K562 (cell line): Measurements from ENCODE around the gene TFAP2A. TPM values are rescaled to one million over a fixed set of nuclear protein-coding genes. Genes with fewer than 3 reads are reported as not detected.

Experiments
- BRCA1 ChIP-seq, 2 experiments: fragments of 450-650 bp in 1 of 2; sonication (generic) in 1 of 2; formaldehyde crosslinking in 1 of 2; IDR thresholded peaks; 2 replicates each; pipeline versions ENCODE4 v1.5.0 to v1.6.1; 2017 to 2020; ENCODE audit warnings: mild to moderate bottlenecking in 1 of 2, missing genetic modification reagents in 1 of 2
- CHAMP1 ChIP-seq: fragments of 450-650 bp; IDR thresholded peaks from 2 replicates; pipeline ENCODE4 v1.6.1; 2016; ENCODE audit warnings: mild to moderate bottlenecking
- CHD4 ChIP-seq: fragments of 200-600 bp; sonication (generic); IDR thresholded peaks from 3 replicates; pipeline ENCODE4 v1.6.1; 2012; ENCODE audit warnings: low read depth, mild to moderate bottlenecking, mixed read lengths, low read length, inconsistent platforms; ENCODE audit not compliant: insufficient read depth, insufficient replicate concordance, poor library complexity, severe bottlenecking
- EHMT2 ChIP-seq: fragments of 450-650 bp; IDR thresholded peaks from 2 replicates; pipeline ENCODE4 v1.6.1; 2018; ENCODE audit warnings: antibody characterized with exemption
- FOS ChIP-seq: IDR thresholded peaks from 3 replicates; pipeline ENCODE4 v1.6.1; 2011; ENCODE audit not compliant: insufficient read length; ENCODE audit errors: extremely low read depth
- GABPB2 ChIP-seq: fragments of 250-450 bp; sonication (Bioruptor Pico); conservative IDR thresholded peaks from 2 replicates; pipeline ENCODE4 v1.5.1; 2021; ENCODE audit warnings: mild to moderate bottlenecking
- HIVEP1 ChIP-seq: fragments of 250-450 bp; sonication (Bioruptor Pico); IDR thresholded peaks from 2 replicates; pipeline ENCODE4 v1.4.0; 2020; ENCODE audit warnings: mild to moderate bottlenecking
- KLF1 ChIP-seq: fragments of 450-650 bp; IDR thresholded peaks from 2 replicates; pipeline ENCODE4 v1.6.1; 2016; ENCODE audit warnings: missing genetic modification characterization, missing compliant biosample characterization
- KLF16 ChIP-seq: IDR thresholded peaks from 2 replicates; pipeline ENCODE4 v1.6.1; 2016; ENCODE audit warnings: antibody characterized with exemption
- MBD1 ChIP-seq: fragments of 250-450 bp; sonication (Bioruptor Pico); IDR thresholded peaks from 2 replicates; pipeline ENCODE4 v1.8.0; 2022; ENCODE audit warnings: inconsistent platforms
- MXI1 ChIP-seq: IDR thresholded peaks from 2 replicates; pipeline ENCODE4 v1.6.1; 2011; ENCODE audit warnings: low read depth, mild to moderate bottlenecking, improper control_type of control experiment, low read length
- POLR2G ChIP-seq: fragments of 200-400 bp; formaldehyde crosslinking; IDR thresholded peaks from 2 replicates; pipeline ENCODE4 v1.6.1; 2017; ENCODE audit warnings: low read depth, mild to moderate bottlenecking, antibody characterized with exemption, low read length, moderate library complexity
- RNF219 ChIP-seq: fragments of 250-450 bp; sonication (Bioruptor Pico); IDR thresholded peaks from 2 replicates; pipeline ENCODE4 v1.5.0; 2022; ENCODE audit warnings: mild to moderate bottlenecking
- SAP30 ChIP-seq: fragments of 200-600 bp; sonication (generic); IDR thresholded peaks from 2 replicates; pipeline ENCODE4 v1.6.1; 2012; ENCODE audit warnings: borderline replicate concordance, low read depth, mild to moderate bottlenecking, moderate library complexity, low read length, control low read depth, inconsistent platforms; ENCODE audit not compliant: insufficient read depth, poor library complexity, severe bottlenecking
- SRSF3 ChIP-seq: fragments of 200-400 bp; formaldehyde crosslinking; IDR thresholded peaks from 2 replicates; pipeline ENCODE4 v1.6.1; 2016; ENCODE audit warnings: mild to moderate bottlenecking, low read length, moderate library complexity; ENCODE audit not compliant: insufficient read depth
- TAL1 ChIP-seq: fragments of 450-650 bp; IDR thresholded peaks from 2 replicates; pipeline ENCODE4 v1.6.1; 2016; ENCODE audit warnings: mild to moderate bottlenecking
- XRCC3 ChIP-seq: fragments of 450-650 bp; IDR thresholded peaks from 2 replicates; pipeline ENCODE4 v1.6.1; 2017; ENCODE audit warnings: mild to moderate bottlenecking, moderate library complexity
- ZC3H8 ChIP-seq: fragments of 450-650 bp; IDR thresholded peaks from 2 replicates; pipeline ENCODE4 v1.6.1; 2017
- ZNF165 ChIP-seq: fragments of 250-450 bp; sonication (Bioruptor Pico); IDR thresholded peaks from 2 replicates; pipeline ENCODE4 v1.4.0; 2020; ENCODE audit warnings: borderline replicate concordance
- ZNF239 ChIP-seq: fragments of 250-450 bp; sonication (Bioruptor Pico); IDR thresholded peaks from 2 replicates; pipeline ENCODE4 v1.4.0; 2020; ENCODE audit warnings: mild to moderate bottlenecking
- ZNF324 ChIP-seq: fragments of 250-450 bp; sonication (Bioruptor Pico); IDR thresholded peaks from 2 replicates; pipeline ENCODE4 v1.4.0; 2020; ENCODE audit warnings: mild to moderate bottlenecking
- ZNF584 ChIP-seq: fragments of 200-800 bp; sonication (Bioruptor generic); IDR thresholded peaks from 2 replicates; pipeline ENCODE4 v1.6.1; 2016; ENCODE audit warnings: low read depth, mild to moderate bottlenecking, missing genetic modification characterization, missing compliant biosample characterization
- ZSCAN32 ChIP-seq: fragments of 450-650 bp; formaldehyde crosslinking; IDR thresholded peaks from 2 replicates; pipeline ENCODE4 v1.4.0; 2020; ENCODE audit warnings: mild to moderate bottlenecking, moderate library complexity
- polyA plus RNA-seq, 8 experiments: library from polyadenylated mRNA; depleted of rRNA in 4 of 8; stranded (reverse) in 5 of 8; unstranded in 3 of 8; fragments of >200 nt; fragmentation: Nextera tagmentation in 2 of 8; fragmentation: Illumina TruSeq in 1 of 8; extraction: Ambion mirVana in 2 of 8; extraction: Trizol in 1 of 8; gene quantifications; 2 replicates each; pipeline versions ENCODE4 v1.2.1 to v1.2.3, GENCODE V29; 2011 to 2014; ENCODE audit warnings: inconsistent platforms in 1 of 8, missing spikeins in 1 of 8
- total RNA-seq, 7 experiments: library from RNA; depleted of rRNA in 6 of 7; stranded (reverse); fragments of >200 nt in 6 of 7; fragmentation: Illumina TruSeq in 2 of 7; extraction: Trizol in 2 of 7; gene quantifications; 2 replicates each; pipeline versions ENCODE4 v1.2.1 to v1.2.3, GENCODE V29; 2011 to 2021; ENCODE audit warnings: low replicate concordance in 1 of 7

The TFAP2A gene
- total and polyA plus RNA-seq, 9 of the 15 experiments (the other 6 are each of a cell fraction or from before 2014, with no cell fraction given): 0.14 to 0.53 (median 0.19) TPM; not detected in 1

GRCh38 chr6:10404107-10404798 is 10.6 kb downstream of the TFAP2A start (continued):
- no peak for TF ChIP-seq MBD1
- TF ChIP-seq TAL1: no peak
- TF ChIP-seq SAP30: no peak
- TF ChIP-seq KLF1 (tag): peak; percentile 92
- TF ChIP-seq KLF16: 0 out of 2 replicates have a peak, but pooled peaks have one; percentile 53
- TF ChIP-seq ZSCAN32: no peak
- TF ChIP-seq MXI1: 0 out of 2 replicates have a peak, but pooled peaks have one; percentile 45
- no peak for TF ChIP-seq ZC3H8
- TF ChIP-seq XRCC3: no peak
- TF ChIP-seq GABPB2 (CRISPR knock-in tag): no peak
- no peak for TF ChIP-seq FOS
- TF ChIP-seq SRSF3: no peak
- peak; percentile 90 for TF ChIP-seq EHMT2
- peak; percentile 94 for TF ChIP-seq ZNF584 (CRISPR knock-in tag)
- TF ChIP-seq HIVEP1 (CRISPR knock-in tag): peak; percentile 81; the same call in 1 of the 2 replicates
- 0 out of 2 replicates have a peak, but pooled peaks have one; percentile 11 for TF ChIP-seq ZNF324 (CRISPR knock-in tag)
- TF ChIP-seq RNF219 (CRISPR knock-in tag): no peak
- peak; percentile 87; the same call in 1 of the 2 replicates for TF ChIP-seq ZNF165
- no peak for TF ChIP-seq BRCA1 (IDR thresholded peaks at IDR 0.05)
- TF ChIP-seq BRCA1 (CRISPR knock-in tag; IDR thresholded peaks at IDR 0.05): no peak
- peak; percentile 78 for TF ChIP-seq ZNF239 (CRISPR knock-in tag)
- 0 out of 2 replicates have a peak, but pooled peaks have one; percentile 34 for TF ChIP-seq CHAMP1
- no peak for TF ChIP-seq CHD4
- TF ChIP-seq POLR2G: peak; percentile 92
